D721Med (cell line): ENCODE data around the gene EFNB2.

Experiments used
- DNase-seq: peaks from one replicate; pipeline ENCODE4 v3.0.0; 2011; ENCODE audit warnings: low spot score; ENCODE audit not compliant: insufficient read length
- FAIRE-seq: peaks from 2 replicates; lab custom pipeline; 2011; peaks lifted over from hg19 to GRCh38; lab: Jason Lieb, UNC
- CTCF ChIP-seq: IDR thresholded peaks from 2 replicates; pipeline ENCODE4 v1.5.1; 2012; ENCODE audit warnings: mild to moderate bottlenecking, control low read depth; ENCODE audit not compliant: insufficient read depth; ENCODE audit errors: missing control alignments

Gene EFNB2

DNA sequence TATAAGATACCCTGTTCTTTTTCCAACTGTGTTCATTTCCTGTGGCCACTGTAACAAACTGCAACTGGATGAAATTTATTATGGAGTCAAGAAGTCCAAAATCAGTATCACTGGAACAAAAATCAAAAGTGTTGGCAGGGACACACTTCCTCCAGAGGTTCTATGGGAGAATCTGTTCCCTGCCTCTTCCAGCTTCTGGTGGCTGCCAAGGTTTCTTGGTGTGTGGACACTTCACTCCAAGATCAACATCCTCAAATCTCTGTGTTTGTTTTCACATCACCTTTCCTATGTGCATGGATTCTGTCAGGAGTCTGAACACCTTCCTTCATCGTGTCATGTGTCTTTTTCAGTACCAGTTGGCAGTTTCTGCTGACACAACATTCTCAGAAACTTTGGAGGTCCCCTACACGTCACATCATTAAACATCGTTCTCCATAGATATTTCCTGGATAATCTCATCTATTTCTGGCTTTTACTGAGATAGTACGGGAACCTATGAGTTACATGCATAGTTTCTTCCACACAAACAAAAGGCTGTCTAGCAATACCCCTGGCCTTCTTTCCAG is 15.2 kb upstream of the EFNB2 start:
- DNase-seq = no peak
- no peak for TF ChIP-seq CTCF
- FAIRE-seq = no peak

GRCh38 chr13:106548064-106548696 is 12.7 kb upstream of the EFNB2 start:
- FAIRE-seq = no peak
- no peak for DNase-seq
- no peak for TF ChIP-seq CTCF

DNA sequence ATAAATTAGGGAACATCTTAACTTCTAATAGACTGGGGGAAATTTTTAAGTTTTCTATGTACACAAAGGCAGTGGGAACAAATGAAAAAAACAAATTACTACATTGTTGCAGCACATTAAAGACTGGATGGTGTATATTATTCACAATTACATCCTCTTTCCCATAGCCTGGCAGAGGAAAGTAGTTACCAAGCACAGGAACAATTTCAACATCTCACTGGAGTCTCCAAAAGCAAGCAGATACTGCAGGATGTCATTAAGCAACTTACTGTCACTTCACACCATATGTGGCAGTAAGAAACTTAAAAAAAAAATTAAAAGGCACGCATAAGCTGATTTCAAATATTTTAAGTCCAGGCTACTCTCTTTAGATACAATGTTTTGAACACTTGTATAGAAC is 6.4 kb upstream of the EFNB2 start:
- DNase-seq (no peak), FAIRE-seq (no peak)
- TF ChIP-seq CTCF = no peak

DNA sequence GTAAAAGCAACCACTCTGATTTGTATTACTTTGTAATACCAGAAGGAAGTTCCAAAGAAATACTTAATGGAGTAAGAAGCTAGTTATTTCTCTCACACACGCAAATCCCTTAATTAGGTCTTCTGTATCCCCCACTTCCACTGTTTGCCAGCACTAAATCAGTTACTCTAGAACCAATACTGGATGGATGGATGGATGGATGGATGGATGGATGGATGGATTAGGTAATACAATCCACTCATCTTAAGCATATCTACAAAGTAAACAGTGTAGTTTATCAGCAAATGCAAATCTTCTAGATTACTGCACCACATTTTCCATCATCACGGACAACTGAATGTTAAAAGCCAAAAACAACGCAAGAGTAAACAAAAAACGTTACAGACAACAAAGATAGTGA is 5.2 kb upstream of the EFNB2 start:
- no peak for TF ChIP-seq CTCF
- FAIRE-seq = no peak
- DNase-seq = no peak

- FAIRE-seq (no peak), DNase-seq (no peak)
- TF ChIP-seq CTCF = no peak
Observed at GRCh38 chr13:106537521-106537920, 2.1 kb upstream of the EFNB2 start.

GRCh38 chr13:106536244-106537034 is 977 bp upstream of the EFNB2 start:
- TF ChIP-seq CTCF = peak; percentile 91
- peak; percentile 11 for FAIRE-seq

More at GRCh38 chr13:106536244-106537034, 977 bp upstream of the EFNB2 start:
- DNase-seq = peak; percentile 61
